Thyroid gland (tissue), 4 donors: ENCODE measurements around the gene LANCL3.

Experiments used
- POLR2A ChIP-seq, 2 donors: fragments of 450-650 bp; IDR thresholded peaks; one replicate each; pipeline ENCODE4 v1.6.1; 2017; ENCODE audit warnings: antibody characterized with exemption in 2 of 2, mild to moderate bottlenecking in 2 of 2, moderate library complexity in 1 of 2
- TF ChIP-seq, protein P1 (sequence below), 6 experiments: fragments of 200-600 bp in 3 of 6; fragments of 450-650 bp in 3 of 6; sonication (generic) in 3 of 6; IDR thresholded peaks; one replicate each; pipeline ENCODE4 v1.5.1; 2016 to 2019; ENCODE audit warnings: antibody characterized with exemption in 6 of 6, mild to moderate bottlenecking in 2 of 6, inconsistent platforms in 1 of 6, moderate library complexity in 1 of 6

DNA sequence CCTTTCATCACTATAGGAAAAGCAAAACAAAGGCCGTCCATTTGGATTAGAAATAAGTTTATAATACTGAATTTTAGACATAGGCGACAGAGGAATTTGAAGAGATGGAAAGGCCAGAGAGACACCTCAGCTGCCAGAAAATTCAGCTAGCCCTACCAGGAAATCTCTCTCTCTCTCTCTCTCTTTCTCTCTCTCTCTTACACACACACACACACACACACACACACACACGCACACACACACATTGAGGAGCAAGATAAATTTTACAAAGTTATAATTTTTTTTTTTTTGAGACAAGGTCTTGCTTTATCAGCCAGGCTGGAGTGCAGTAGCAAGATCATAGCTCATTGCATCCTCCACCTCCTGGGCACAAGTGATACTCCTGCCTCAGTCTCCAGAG, 115.5 kb downstream of the LANCL3 start:
- TF ChIP-seq, protein P1, sequence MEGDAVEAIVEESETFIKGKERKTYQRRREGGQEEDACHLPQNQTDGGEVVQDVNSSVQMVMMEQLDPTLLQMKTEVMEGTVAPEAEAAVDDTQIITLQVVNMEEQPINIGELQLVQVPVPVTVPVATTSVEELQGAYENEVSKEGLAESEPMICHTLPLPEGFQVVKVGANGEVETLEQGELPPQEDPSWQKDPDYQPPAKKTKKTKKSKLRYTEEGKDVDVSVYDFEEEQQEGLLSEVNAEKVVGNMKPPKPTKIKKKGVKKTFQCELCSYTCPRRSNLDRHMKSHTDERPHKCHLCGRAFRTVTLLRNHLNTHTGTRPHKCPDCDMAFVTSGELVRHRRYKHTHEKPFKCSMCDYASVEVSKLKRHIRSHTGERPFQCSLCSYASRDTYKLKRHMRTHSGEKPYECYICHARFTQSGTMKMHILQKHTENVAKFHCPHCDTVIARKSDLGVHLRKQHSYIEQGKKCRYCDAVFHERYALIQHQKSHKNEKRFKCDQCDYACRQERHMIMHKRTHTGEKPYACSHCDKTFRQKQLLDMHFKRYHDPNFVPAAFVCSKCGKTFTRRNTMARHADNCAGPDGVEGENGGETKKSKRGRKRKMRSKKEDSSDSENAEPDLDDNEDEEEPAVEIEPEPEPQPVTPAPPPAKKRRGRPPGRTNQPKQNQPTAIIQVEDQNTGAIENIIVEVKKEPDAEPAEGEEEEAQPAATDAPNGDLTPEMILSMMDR (IDR thresholded peaks at IDR 0.05) = no peak
- TF ChIP-seq POLR2A (IDR thresholded peaks at IDR 0.05) = no peak
